ENCODE data around the gene LRRC46. TPM values are rescaled to one million over a fixed set of nuclear protein-coding genes. Genes with fewer than 3 reads are reported as not detected.
A peak's percentile ranks its signal among the peaks of the same experiment; 100 is the strongest.

The LRRC46 gene
- total and polyA plus RNA-seq, 2 experiments from 2014 or later = 1.9 TPM; not detected in 1

- no peak overlapping the region for H3K4me3 ChIP-seq
- no peak overlapping the region for H3K27ac ChIP-seq
- DNase-seq (ENCODE audit: low read depth in 1 of 2, low spot score in 1 of 2) = peak in 1 of 2 donors; percentile 13
- H3K36me3 ChIP-seq = no peaks in the 10 kb centered on the region
- no peaks in the 10 kb centered on the region for H3K9me3 ChIP-seq (ENCODE audit: low read depth)
- H3K27me3 ChIP-seq = no peaks in the 10 kb centered on the region
- no peaks in the 10 kb centered on the region for H3K4me1 ChIP-seq (ENCODE audit: low read depth)
- no peak for TF ChIP-seq CTCF (IDR thresholded peaks at IDR 0.05; ENCODE audit: low read depth, low read length)
Observed at GRCh38 chr17:47810901-47811635, 20.4 kb upstream of the LRRC46 start.

- Histone ChIP-seq H3K4me3 (no peak overlapping the region), H3K27me3 (no peaks in the 10 kb centered on the region), H3K36me3 (peaks cover 5% of the 10 kb centered on the region), H3K27ac (no peak overlapping the region), H3K4me1 (ENCODE audit: low read depth) (no peaks in the 10 kb centered on the region), H3K9me3 (ENCODE audit: low read depth) (no peaks in the 10 kb centered on the region)
- TF ChIP-seq CTCF (IDR thresholded peaks at IDR 0.05; ENCODE audit: low read depth, low read length) = no peak
- DNase-seq (ENCODE audit: low read depth in 1 of 2, low spot score in 1 of 2) = no peak
Observed at GRCh38 chr17:47811709-47812108, 19.8 kb upstream of the LRRC46 start.

GRCh38 chr17:47812146-47812920 lies 19.1 kb upstream of the LRRC46 start:
- Histone ChIP-seq H3K36me3 (peaks cover 5% of the 10 kb centered on the region), H3K27ac (no peak overlapping the region), H3K9me3 (ENCODE audit: low read depth) (no peaks in the 10 kb centered on the region), H3K27me3 (no peaks in the 10 kb centered on the region), H3K4me1 (ENCODE audit: low read depth) (no peaks in the 10 kb centered on the region), H3K4me3 (no peak overlapping the region)
- DNase-seq (ENCODE audit: low read depth in 1 of 2, low spot score in 1 of 2) = no peak
- TF ChIP-seq CTCF (IDR thresholded peaks at IDR 0.05; ENCODE audit: low read depth, low read length) = no peak

- Histone ChIP-seq H3K4me1 (ENCODE audit: low read depth) (no peaks in the 10 kb centered on the region), H3K36me3 (peaks cover 5% of the 10 kb centered on the region)
- DNase-seq (ENCODE audit: low read depth in 1 of 2, low spot score in 1 of 2) = no peak
Observed at GRCh38 chr17:47813077-47813476, 18.4 kb upstream of the LRRC46 start.

GRCh38 chr17:47813512-47814031 lies 17.9 kb upstream of the LRRC46 start:
- Histone ChIP-seq H3K27me3 (no peaks in the 10 kb centered on the region), H3K4me1 (ENCODE audit: low read depth) (no peaks in the 10 kb centered on the region), H3K27ac (no peak overlapping the region), H3K4me3 (no peak overlapping the region), H3K9me3 (ENCODE audit: low read depth) (no peaks in the 10 kb centered on the region), H3K36me3 (peaks cover 5% of the 10 kb centered on the region)
- TF ChIP-seq CTCF (IDR thresholded peaks at IDR 0.05; ENCODE audit: low read depth, low read length) = no peak
- DNase-seq (ENCODE audit: low read depth in 1 of 2, low spot score in 1 of 2) = no peak

More at GRCh38 chr17:47813077-47813476, 18.4 kb upstream of the LRRC46 start:
- no peaks in the 10 kb centered on the region for H3K27me3 ChIP-seq
- no peak overlapping the region for H3K27ac ChIP-seq
- no peak for TF ChIP-seq CTCF (IDR thresholded peaks at IDR 0.05; ENCODE audit: low read depth, low read length)
- no peak overlapping the region for H3K4me3 ChIP-seq
- no peaks in the 10 kb centered on the region for H3K9me3 ChIP-seq (ENCODE audit: low read depth)
